H1 (cell line): ENCODE data around the gene GALNT2. TPM values are rescaled to one million over a fixed set of nuclear protein-coding genes. Genes with fewer than 3 reads are reported as not detected.

ENCODE experiments used
- CTCF ChIA-PET: fragments of 300-600 bp; sonication (Branson Sonifier 250); formaldehyde crosslinking; loops from one replicate; lab custom pipeline; 2021; ENCODE audit not compliant: partially characterized antibody; lab: Charles Lee
- POLR2A ChIA-PET: fragments of 300-600 bp; sonication (Branson Sonifier 250); formaldehyde crosslinking; loops from one replicate; lab custom pipeline; 2021; ENCODE audit warnings: inconsistent platforms; ENCODE audit not compliant: partially characterized antibody; lab: Charles Lee
- DNase-seq, 2 experiments: peaks; one replicate each; pipeline versions ENCODE4 v3.0.0 to v3.0.0-alpha.2; 2010 to 2022; ENCODE audit warnings: low spot score in 2 of 2, low read depth in 1 of 2, mixed read lengths in 1 of 2
- FAIRE-seq: peaks from 2 replicates; lab custom pipeline; 2011; peaks lifted over from hg19 to GRCh38; lab: Jason Lieb, UNC
- H2AFZ ChIP-seq: 2 replicates; pipeline ENCODE4 v1.8.1; 2012; ENCODE audit warnings: low read length, inconsistent platforms
- H2AK5ac ChIP-seq: 2 replicates; pipeline ENCODE4 v1.6.1; 2013; ENCODE audit warnings: low read depth, low read length
- H2BK120ac ChIP-seq: replicated peaks from 2 replicates; pipeline ENCODE3; 2013; ENCODE audit warnings: low read depth, low read length, inconsistent platforms
- H2BK12ac ChIP-seq: 2 replicates; pipeline ENCODE4 v1.6.1; 2013; ENCODE audit warnings: low read depth, low read length
- H2BK15ac ChIP-seq: 2 replicates; pipeline ENCODE4 v1.6.1; 2013; ENCODE audit warnings: low read length
- H2BK20ac ChIP-seq: 2 replicates; pipeline ENCODE4 v1.6.1; 2013; ENCODE audit warnings: low read length
- H2BK5ac ChIP-seq: 2 replicates; pipeline ENCODE4 v1.6.1; 2013; ENCODE audit warnings: low read depth, low read length
- H3K14ac ChIP-seq: 2 replicates; pipeline ENCODE4 v1.6.1; 2013; ENCODE audit warnings: inconsistent platforms; ENCODE audit not compliant: insufficient read length
- H3K18ac ChIP-seq: 2 replicates; pipeline ENCODE4 v1.6.1; 2013; ENCODE audit warnings: low read length; ENCODE audit errors: extremely low read depth
- H3K23ac ChIP-seq: 2 replicates; pipeline ENCODE4 v1.6.1; 2013; ENCODE audit warnings: inconsistent platforms; ENCODE audit not compliant: insufficient read length
- H3K23me2 ChIP-seq: 2 replicates; pipeline ENCODE4 v1.6.1; 2013; ENCODE audit warnings: low read depth, low read length
- H3K27ac ChIP-seq: 2 replicates; pipeline ENCODE4 v1.6.1; 2011; ENCODE audit warnings: low read depth, low read length, inconsistent platforms
- H3K27me3 ChIP-seq, 4 experiments: replicated peaks in 1 of 4; 1 replicate in 1 of 4; 2 replicates in 3 of 4; pipeline versions ENCODE4 v1.6.1 to v1.8.1; 2011 to 2013; ENCODE audit warnings: low read length in 3 of 4, mild to moderate bottlenecking in 3 of 4, inconsistent platforms in 2 of 4, mixed read lengths in 2 of 4, moderate library complexity in 1 of 4; ENCODE audit not compliant: control insufficient read depth in 3 of 4, insufficient read depth in 3 of 4; ENCODE audit errors: extremely low read depth in 1 of 4
- H3K36me3 ChIP-seq, 4 experiments: 2 replicates each; pipeline versions ENCODE4 v1.6.1 to v1.8.1; 2011 to 2013; ENCODE audit warnings: mild to moderate bottlenecking in 4 of 4, low read length in 3 of 4, moderate library complexity in 2 of 4, control low read depth in 1 of 4, inconsistent platforms in 1 of 4; ENCODE audit not compliant: insufficient read depth in 4 of 4, control insufficient read depth in 2 of 4
- H3K4ac ChIP-seq: replicated peaks from 2 replicates; pipeline ENCODE3; 2013; ENCODE audit warnings: low read length, low read depth, mixed read lengths, inconsistent platforms; ENCODE audit not compliant: insufficient read length
- H3K4me1 ChIP-seq, 4 experiments: replicated peaks in 1 of 4; 1 replicate in 1 of 4; 2 replicates in 3 of 4; pipeline versions ENCODE4 v1.6.1 to v1.8.1; 2011 to 2013; ENCODE audit warnings: low read length in 3 of 4, inconsistent platforms in 2 of 4, mixed read lengths in 1 of 4; ENCODE audit not compliant: insufficient read depth in 4 of 4, control insufficient read depth in 3 of 4
- H3K4me2 ChIP-seq, 2 experiments: 2 replicates each; pipeline versions ENCODE4 v1.6.1 to v1.8.1; 2011 to 2013; ENCODE audit warnings: low read depth in 2 of 2, low read length in 2 of 2, control low read depth in 1 of 2, inconsistent platforms in 1 of 2, mild to moderate bottlenecking in 1 of 2; ENCODE audit not compliant: insufficient read depth in 1 of 2
- H3K4me3 ChIP-seq, 4 experiments: fragments of 200-600, 300-600 bp in 1 of 4; sonication (generic), shearing (Covaris generic), sonication (Bioruptor Twin) in 1 of 4; 2 replicates each; pipeline versions ENCODE4 v1.5.1 to v1.8.1; 2011 to 2016; ENCODE audit warnings: low read length in 4 of 4, low read depth in 3 of 4, control low read depth in 2 of 4, inconsistent platforms in 2 of 4, mild to moderate bottlenecking in 2 of 4, mixed read lengths in 1 of 4, moderate library complexity in 1 of 4; ENCODE audit not compliant: insufficient read depth in 2 of 4; ENCODE audit errors: extremely low read depth in 1 of 4
- H3K56ac ChIP-seq: replicated peaks from 2 replicates; pipeline ENCODE3; 2013; ENCODE audit warnings: low read depth, mild to moderate bottlenecking, mixed read lengths, low read length, inconsistent platforms; ENCODE audit not compliant: insufficient read length
- H3K79me1 ChIP-seq: 2 replicates; pipeline ENCODE4 v1.6.1; 2013; ENCODE audit warnings: low read depth, low read length, control low read depth
- H3K79me2 ChIP-seq, 2 experiments: 2 replicates each; pipeline versions ENCODE4 v1.6.1 to v1.8.1; 2012 to 2013; ENCODE audit warnings: low read length in 2 of 2, mild to moderate bottlenecking in 2 of 2, inconsistent platforms in 1 of 2; ENCODE audit not compliant: insufficient read depth in 2 of 2, control insufficient read depth in 1 of 2
- H3K9ac ChIP-seq, 4 experiments: replicated peaks in 1 of 4; 1 replicate in 1 of 4; 2 replicates in 3 of 4; pipeline versions ENCODE4 v1.6.1 to v1.8.1; 2011 to 2013; ENCODE audit warnings: low read depth in 3 of 4, low read length in 3 of 4, control low read depth in 2 of 4, mild to moderate bottlenecking in 2 of 4, moderate library complexity in 2 of 4, inconsistent platforms in 1 of 4; ENCODE audit errors: extremely low read depth in 1 of 4
- H3K9me3 ChIP-seq, 2 experiments: 2 replicates each; pipeline versions ENCODE4 v1.6.1 to v1.8.1; 2012 to 2013; ENCODE audit warnings: mild to moderate bottlenecking in 2 of 2, moderate library complexity in 2 of 2, control low read depth in 1 of 2, inconsistent platforms in 1 of 2, low read depth in 1 of 2, low read length in 1 of 2, mixed read lengths in 1 of 2; ENCODE audit not compliant: insufficient read depth in 2 of 2
- H4K20me1 ChIP-seq, 2 experiments: replicated peaks in 1 of 2; 2 replicates each; pipeline versions ENCODE3 to v1.8.1; 2011 to 2013; ENCODE audit warnings: inconsistent platforms in 2 of 2, low read length in 2 of 2, mild to moderate bottlenecking in 1 of 2; ENCODE audit not compliant: insufficient read depth in 2 of 2, control insufficient read depth in 1 of 2
- H4K5ac ChIP-seq: 2 replicates; pipeline ENCODE4 v1.6.1; 2013; ENCODE audit warnings: low read length, low read depth, mixed read lengths, inconsistent platforms; ENCODE audit not compliant: insufficient read length
- H4K8ac ChIP-seq: 2 replicates; pipeline ENCODE4 v1.8.0; 2013; ENCODE audit warnings: mild to moderate bottlenecking, moderate library complexity, low read length, inconsistent platforms; ENCODE audit not compliant: insufficient read depth; ENCODE audit errors: extremely low read depth
- H4K91ac ChIP-seq: replicated peaks from 2 replicates; pipeline ENCODE3; 2013; ENCODE audit warnings: low read length, mixed read lengths, inconsistent platforms; ENCODE audit not compliant: insufficient read length
- BRCA1 ChIP-seq: IDR thresholded peaks from 2 replicates; pipeline ENCODE4 v1.6.1; 2012; ENCODE audit warnings: low read depth, low read length, improper control_type of control experiment
- CHD1 ChIP-seq: IDR thresholded peaks from 2 replicates; pipeline ENCODE4 v1.6.1; 2012; ENCODE audit warnings: low read depth, low read length, improper control_type of control experiment
- CHD2 ChIP-seq: IDR thresholded peaks from 2 replicates; pipeline ENCODE4 v1.6.1; 2012; ENCODE audit warnings: low read length, improper control_type of control experiment
- KDM4A ChIP-seq: IDR thresholded peaks from one replicate; pipeline ENCODE4 v1.7.1; 2012; ENCODE audit warnings: low read depth, mild to moderate bottlenecking, moderate library complexity, low read length, inconsistent platforms; ENCODE audit not compliant: severe bottlenecking
- KDM5A ChIP-seq: fragments of 200-600 bp; IDR thresholded peaks from 2 replicates; pipeline ENCODE4 v1.7.1; 2012; ENCODE audit warnings: mild to moderate bottlenecking, low read length, inconsistent platforms, mixed read lengths
- NANOG ChIP-seq: IDR thresholded peaks from 2 replicates; pipeline ENCODE4 v1.6.1; 2011; ENCODE audit warnings: low read length, low read depth, mild to moderate bottlenecking, inconsistent platforms; ENCODE audit not compliant: insufficient read depth, poor library complexity, severe bottlenecking
- POLR2AphosphoS5 ChIP-seq: IDR thresholded peaks from 2 replicates; pipeline ENCODE4 v1.6.1; 2011; ENCODE audit warnings: low read depth, low read length
- WGBS, 2 experiments: shearing (Covaris generic) in 1 of 2; methylation state at CpG; one replicate each; pipeline versions ENCODE4 v1.1.6 to v1.1.7; 2013 to 2015; ENCODE audit warnings: low lambda C conversion rate in 2 of 2, mixed read lengths in 2 of 2, inconsistent platforms in 1 of 2, low coverage in 1 of 2, missing lambda C conversion rate in 1 of 2; ENCODE audit not compliant: insufficient replicate concordance in 2 of 2, insufficient coverage in 1 of 2, insufficient read length in 1 of 2; ENCODE audit errors: extremely low coverage in 1 of 2, missing lambda C conversion rate in 1 of 2; 5-methylcytosine and 5-hydroxymethylcytosine counted together
- polyA plus RNA-seq, 7 experiments: library from polyadenylated mRNA; depleted of rRNA in 3 of 7; stranded (reverse) in 5 of 7; unstranded in 2 of 7; fragments of >200 nt in 5 of 7; fragments of 200-250 nt in 2 of 7; gene quantifications; 1 replicate in 5 of 7; 2 replicates in 1 of 7; 4 replicates in 1 of 7; pipeline versions ENCODE4 v1.2.1 to v1.2.3, GENCODE V29; 2011 to 2013; ENCODE audit warnings: missing spikeins in 2 of 7, mixed read lengths in 2 of 7
- total RNA-seq: library from RNA; stranded (reverse); fragmentation: NEBNext Ultra II Directional; extraction: Animal tissue kit (Norgen Biotek cat#: 25700); gene quantifications from 2 replicates; pipeline ENCODE4 v1.2.1, GENCODE V29; 2021

GALNT2 gene
- total and polyA plus RNA-seq, 2 of the 8 experiments (the other 6 are each of a cell fraction or from before 2014, with no cell fraction given): 34.5 to 75.3 TPM

- no peak overlapping the region for H2AFZ ChIP-seq
- no peaks in the 10 kb centered on the region; the same call in 1 of the 2 replicates for H3K79me1 ChIP-seq
- H4K8ac ChIP-seq: no peak overlapping the region
- H3K79me2 ChIP-seq: no peaks in the 10 kb centered on the region
- no peak overlapping the region for H2BK5ac ChIP-seq
- H2BK120ac ChIP-seq: no peak overlapping the region
- no peak overlapping the region for H3K27ac ChIP-seq
- no peak overlapping the region for H3K9ac ChIP-seq
- no peak overlapping the region for H2AK5ac ChIP-seq
- no peak overlapping the region for H4K5ac ChIP-seq
- no peak overlapping the region for H3K23ac ChIP-seq
- POLR2A ChIA-PET: no interaction called here
- H4K91ac ChIP-seq: no peak overlapping the region
- no peak overlapping the region for H3K18ac ChIP-seq
- WGBS, 2 experiments: 88% methylated on average over 15 of the region's 15 CpGs; no CpG with 5 or more reads in 1 of the 2 experiments
- H3K27me3 ChIP-seq: no peaks in the 10 kb centered on the region
- H3K56ac ChIP-seq: no peak overlapping the region
- H3K23me2 ChIP-seq: no peaks in the 10 kb centered on the region
- CTCF ChIA-PET: interaction anchor here (1.0 to 1.6 kb wide), 2 partner anchors 30 to 289 kb away, joined by 3 read pairs; no protein-coding TSS in a partner anchor
- peaks cover 0 to 14% (median under 1%) of the 10 kb centered on the region in 4 experiments; a peak in 2 of 8 replicates for H3K36me3 ChIP-seq
- H2BK15ac ChIP-seq: no peak overlapping the region
- H3K14ac ChIP-seq: no peak overlapping the region
- peaks cover 0 to 3% of the 10 kb centered on the region in 2 experiments for H4K20me1 ChIP-seq
- TF ChIP-seq BRCA1 (no peak), POLR2AphosphoS5 (no peak), CHD1 (no peak), NANOG (no peak), KDM5A (no peak), CHD2 (no peak), KDM4A (no peak)
- no peak overlapping the region for H2BK12ac ChIP-seq
- no peak overlapping the region for H3K4me2 ChIP-seq
- H3K9me3 ChIP-seq: no peaks in the 10 kb centered on the region
- H2BK20ac ChIP-seq: no peak overlapping the region
- H3K4me1 ChIP-seq: peaks cover 9 to 17% (median 11%) of the 10 kb centered on the region in 4 experiments
- FAIRE-seq (no peak), DNase-seq (no peak)
- H3K4ac ChIP-seq: no peak overlapping the region
- no peak overlapping the region for H3K4me3 ChIP-seq
These were observed 207.2 kb downstream of the GALNT2 start for GRCh38 chr1:230274254-230274653.
